BE2C (cell line): ENCODE measurements around the gene ARHGAP22.

ENCODE experiments used
- DNase-seq: peaks from one replicate; pipeline ENCODE4 v3.0.0-alpha.2; 2020
- H3K27me3 ChIP-seq: fragments of 250-450 bp; sonication (Bioruptor Pico); 2 replicates; pipeline ENCODE4 v1.5.1; 2020; ENCODE audit warnings: mild to moderate bottlenecking
- H3K36me3 ChIP-seq: fragments of 250-450 bp; sonication (Bioruptor Pico); 2 replicates; pipeline ENCODE4 v1.5.1; 2020; ENCODE audit warnings: mild to moderate bottlenecking
- H3K4me1 ChIP-seq: fragments of 250-450 bp; sonication (Bioruptor Pico); 2 replicates; pipeline ENCODE4 v1.5.1; 2020
- H3K4me3 ChIP-seq: 2 replicates; pipeline ENCODE4 v1.5.1; 2011; ENCODE audit warnings: low read depth, low read length
- H3K9me3 ChIP-seq: fragments of 250-450 bp; sonication (Bioruptor Pico); 2 replicates; pipeline ENCODE4 v1.5.1; 2020
- CTCF ChIP-seq: IDR thresholded peaks from 2 replicates; pipeline ENCODE4 v1.5.1; 2012; ENCODE audit warnings: mild to moderate bottlenecking, low read depth, low read length

ARHGAP22 gene

GRCh38 chr10:48406204-48406603, 198.7 kb downstream of the ARHGAP22 start:
- H3K4me1 ChIP-seq = no peaks in the 10 kb centered on the region; the same call in 1 of the 2 replicates
- peaks cover 4% of the 10 kb centered on the region; the same call in 1 of the 2 replicates for H3K36me3 ChIP-seq
- TF ChIP-seq CTCF = no peak
- no peak overlapping the region for H3K4me3 ChIP-seq
- no peaks in the 10 kb centered on the region for H3K27me3 ChIP-seq
- no peaks in the 10 kb centered on the region for H3K9me3 ChIP-seq
- DNase-seq = no peak

- no peak for TF ChIP-seq CTCF
- no peaks in the 10 kb centered on the region for H3K27me3 ChIP-seq
- H3K9me3 ChIP-seq = no peaks in the 10 kb centered on the region
- no peak for DNase-seq
- no peaks in the 10 kb centered on the region; the same call in 1 of the 2 replicates for H3K4me1 ChIP-seq
- H3K4me3 ChIP-seq = no peak overlapping the region
- no peaks in the 10 kb centered on the region for H3K36me3 ChIP-seq
These were observed 200.2 kb downstream of the ARHGAP22 start for GRCh38 chr10:48404646-48405045.

GRCh38 chr10:48400850-48401220, 204.0 kb downstream of the ARHGAP22 start:
- no peaks in the 10 kb centered on the region; the same call in 1 of the 2 replicates for H3K4me1 ChIP-seq
- no peaks in the 10 kb centered on the region for H3K36me3 ChIP-seq
- no peak for TF ChIP-seq CTCF
- no peaks in the 10 kb centered on the region for H3K9me3 ChIP-seq
- DNase-seq = no peak
- H3K27me3 ChIP-seq = no peaks in the 10 kb centered on the region
- no peak overlapping the region for H3K4me3 ChIP-seq

GRCh38 chr10:48400129-48400849, 204.6 kb downstream of the ARHGAP22 start:
- TF ChIP-seq CTCF = no peak
- no peak overlapping the region for H3K4me3 ChIP-seq
- H3K36me3 ChIP-seq = no peaks in the 10 kb centered on the region
- DNase-seq = no peak
- no peaks in the 10 kb centered on the region for H3K9me3 ChIP-seq
- H3K27me3 ChIP-seq = no peaks in the 10 kb centered on the region
- no peaks in the 10 kb centered on the region; the same call in 1 of the 2 replicates for H3K4me1 ChIP-seq

GRCh38 chr10:48399551-48399950, 205.3 kb downstream of the ARHGAP22 start:
- H3K27me3 ChIP-seq = no peaks in the 10 kb centered on the region
- H3K36me3 ChIP-seq = no peaks in the 10 kb centered on the region
- no peak overlapping the region for H3K4me3 ChIP-seq
- no peak for DNase-seq
- H3K4me1 ChIP-seq = no peaks in the 10 kb centered on the region; the same call in 1 of the 2 replicates
- H3K9me3 ChIP-seq = no peaks in the 10 kb centered on the region
- no peak for TF ChIP-seq CTCF

GRCh38 chr10:48399056-48399541, 205.8 kb downstream of the ARHGAP22 start:
- Histone ChIP-seq H3K9me3 (no peaks in the 10 kb centered on the region), H3K36me3 (no peaks in the 10 kb centered on the region)
- TF ChIP-seq CTCF = no peak

More at GRCh38 chr10:48399056-48399541, 205.8 kb downstream of the ARHGAP22 start:
- no peak overlapping the region for H3K4me3 ChIP-seq
- DNase-seq = no peak
- no peaks in the 10 kb centered on the region for H3K27me3 ChIP-seq
- H3K4me1 ChIP-seq = no peaks in the 10 kb centered on the region; the same call in 1 of the 2 replicates
